Activated naive CD4-positive, alpha-beta T cell treated with anti-CD3 and anti-CD28 coated beads, Interleukin-2, amount 50 U/mL, for 24 hours (primary cell): ENCODE data around the gene TESPA1.
A peak's percentile ranks its signal among the peaks of the same experiment; 100 is the strongest.

ENCODE experiments used
- H3K27ac Mint-ChIP-seq: one replicate; pipeline ENCODE4 v1.8.0; 2021; ENCODE audit warnings: mild to moderate bottlenecking, mixed read lengths
- H3K27me3 Mint-ChIP-seq: one replicate; pipeline ENCODE4 v1.8.0; 2021; ENCODE audit warnings: mixed read lengths
- H3K36me3 Mint-ChIP-seq: one replicate; pipeline ENCODE4 v1.8.0; 2021; ENCODE audit warnings: mixed read lengths
- H3K4me1 Mint-ChIP-seq: one replicate; pipeline ENCODE4 v1.8.0; 2021; ENCODE audit warnings: mixed read lengths
- H3K4me3 Mint-ChIP-seq: one replicate; pipeline ENCODE4 v1.8.0; 2021; ENCODE audit warnings: mild to moderate bottlenecking, mixed read lengths
- H3K9me3 Mint-ChIP-seq: one replicate; pipeline ENCODE4 v1.8.0; 2021; ENCODE audit warnings: mixed read lengths

Gene TESPA1

DNA sequence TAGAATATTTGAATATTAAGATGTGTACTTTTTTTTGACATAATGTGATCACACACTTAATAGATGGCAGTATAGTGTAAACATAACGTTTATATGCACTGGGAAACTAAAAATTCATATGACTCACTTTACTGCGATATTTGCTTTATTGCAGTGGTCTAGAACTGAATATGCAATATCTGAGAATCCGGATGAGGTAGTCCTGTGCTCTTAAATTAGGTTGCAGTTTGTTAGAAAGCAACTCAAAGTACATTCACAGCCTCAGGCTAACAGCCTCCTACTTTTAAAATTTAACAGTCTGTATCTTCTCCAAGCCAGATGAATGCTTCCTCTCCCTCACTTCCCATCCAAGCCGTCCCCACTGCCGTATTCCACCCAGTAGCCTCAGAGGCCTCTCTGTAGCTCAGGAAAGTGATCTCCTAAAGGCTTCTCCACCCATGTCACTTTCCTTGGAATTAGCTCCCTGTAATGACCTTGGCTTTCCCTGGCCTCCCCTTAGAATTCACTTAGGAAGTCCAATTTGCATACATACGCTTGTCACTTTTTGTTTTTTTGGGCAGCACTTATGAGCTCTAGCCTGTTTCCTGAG is 43.7 kb downstream of the TESPA1 start:
- no peaks in the 10 kb centered on the region for H3K9me3 Mint-ChIP-seq
- no peak overlapping the region for H3K4me3 Mint-ChIP-seq
- peaks cover 26% of the 10 kb centered on the region for H3K4me1 Mint-ChIP-seq
- no peak overlapping the region for H3K27ac Mint-ChIP-seq
- no peaks in the 10 kb centered on the region for H3K27me3 Mint-ChIP-seq
- H3K36me3 Mint-ChIP-seq, result peaks cover 13% of the 10 kb centered on the region

DNA sequence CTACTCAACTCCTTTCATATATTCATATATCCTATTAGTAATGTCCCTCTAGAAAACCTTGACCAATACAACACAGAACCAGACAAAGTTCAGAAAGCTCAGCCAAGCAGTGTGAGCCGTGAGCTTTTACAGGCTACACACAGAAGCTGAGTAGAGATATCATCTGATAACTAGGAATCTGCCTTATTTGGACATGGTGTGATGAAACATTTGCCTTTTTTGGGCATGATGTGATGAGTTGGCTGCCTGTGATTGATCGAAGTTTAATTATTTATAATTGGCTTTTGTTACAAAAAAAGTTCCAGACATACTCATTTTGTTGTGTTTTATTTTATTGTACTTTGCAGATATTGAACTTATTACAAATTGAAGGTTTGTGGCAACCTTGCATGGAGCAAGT is 46.6 kb downstream of the TESPA1 start:
- peaks cover 15% of the 10 kb centered on the region for H3K36me3 Mint-ChIP-seq
- H3K27ac Mint-ChIP-seq, result no peak overlapping the region
- H3K4me3 Mint-ChIP-seq, result no peak overlapping the region
- peaks cover 53% of the 10 kb centered on the region for H3K4me1 Mint-ChIP-seq
- no peaks in the 10 kb centered on the region for H3K27me3 Mint-ChIP-seq
- H3K9me3 Mint-ChIP-seq, result no peaks in the 10 kb centered on the region

DNA sequence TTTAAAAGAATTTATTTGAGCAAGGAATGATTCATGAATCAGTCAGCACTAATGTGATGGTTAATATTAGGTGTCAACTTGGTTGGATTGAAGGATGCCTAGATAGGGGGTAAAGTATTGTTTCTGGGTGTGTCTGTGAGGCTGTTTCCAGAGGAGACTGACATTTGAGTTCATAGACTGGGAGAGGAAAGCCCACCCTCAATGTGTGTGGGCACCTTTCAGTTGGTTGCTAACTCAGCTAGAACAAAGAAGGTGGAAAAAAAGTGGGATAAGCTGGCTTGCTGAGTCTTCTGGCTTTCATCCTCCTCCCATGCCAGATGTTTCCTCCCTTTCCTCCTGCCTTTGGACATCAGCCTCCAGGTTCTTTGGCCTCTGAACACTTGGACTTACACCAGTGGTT is 47.2 kb downstream of the TESPA1 start:
- Mint-ChIP-seq H3K4me3 (no peak overlapping the region), H3K36me3 (peaks cover 13% of the 10 kb centered on the region), H3K27me3 (no peaks in the 10 kb centered on the region), H3K9me3 (no peaks in the 10 kb centered on the region), H3K27ac (peak overlapping the region; percentile 86), H3K4me1 (peaks cover 59% of the 10 kb centered on the region)

DNA sequence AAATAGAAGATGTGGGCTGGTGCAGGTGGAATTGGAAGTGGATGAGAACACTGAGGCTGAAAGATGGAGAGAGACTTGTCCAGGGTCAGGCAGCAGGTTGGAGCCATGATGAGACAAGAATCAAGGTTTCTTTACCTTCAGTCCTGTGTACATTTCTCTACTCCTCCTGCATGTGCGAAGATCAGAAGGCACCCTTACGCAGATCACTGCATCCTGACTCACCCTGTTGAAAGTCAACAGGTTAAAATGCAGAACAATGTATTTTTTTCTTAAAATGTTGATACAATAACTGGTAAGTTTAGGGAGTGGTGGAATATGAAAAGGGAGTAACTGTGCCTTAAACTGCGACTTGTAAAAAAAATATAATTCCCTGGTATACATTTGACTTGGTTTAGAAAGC is 47.8 kb downstream of the TESPA1 start:
- H3K4me1 Mint-ChIP-seq, result peaks cover 65% of the 10 kb centered on the region
- peak overlapping the region; percentile 98 for H3K27ac Mint-ChIP-seq
- H3K27me3 Mint-ChIP-seq, result no peaks in the 10 kb centered on the region
- peaks cover 16% of the 10 kb centered on the region for H3K36me3 Mint-ChIP-seq
- peak overlapping the region; percentile 72 for H3K4me3 Mint-ChIP-seq
- no peaks in the 10 kb centered on the region for H3K9me3 Mint-ChIP-seq

DNA sequence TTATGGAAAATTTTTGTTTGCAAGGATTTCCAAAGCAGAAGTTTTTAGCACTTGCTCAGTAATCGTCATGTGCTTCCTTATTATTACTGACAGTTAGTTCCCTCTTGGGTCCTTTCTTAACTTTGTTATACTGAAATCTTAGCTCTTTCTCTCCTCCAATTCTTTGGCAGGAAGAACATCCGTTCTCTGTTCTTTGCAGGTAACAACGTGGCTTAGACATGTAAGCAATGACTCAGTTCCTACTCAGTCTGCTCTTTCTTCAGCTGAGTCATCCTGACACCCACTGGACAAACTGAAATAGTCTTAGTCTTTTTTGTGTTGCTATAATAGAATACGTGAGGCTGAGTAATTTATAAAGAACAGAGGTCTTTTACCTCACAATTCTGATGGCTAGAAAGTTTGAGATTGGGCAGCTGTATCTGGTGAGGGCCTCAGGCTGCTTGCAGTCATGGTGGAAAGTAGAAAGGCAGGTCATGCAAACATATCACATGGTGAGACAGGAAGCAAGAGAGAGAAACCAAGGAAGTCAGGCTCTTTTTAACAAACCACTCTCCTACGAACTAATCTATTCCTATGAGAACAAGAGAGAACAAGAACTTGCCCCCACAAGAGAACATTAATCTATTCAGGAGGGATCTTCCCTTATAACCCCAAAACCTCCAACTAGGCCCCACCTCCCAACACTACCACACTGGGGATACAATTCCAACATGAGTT is 49.2 kb downstream of the TESPA1 start:
- H3K27ac Mint-ChIP-seq, result peak overlapping the region; percentile 98
- H3K36me3 Mint-ChIP-seq, result peaks cover 26% of the 10 kb centered on the region
- no peaks in the 10 kb centered on the region for H3K27me3 Mint-ChIP-seq
- peaks cover 70% of the 10 kb centered on the region for H3K4me1 Mint-ChIP-seq
- H3K4me3 Mint-ChIP-seq, result peak overlapping the region; percentile 72
- H3K9me3 Mint-ChIP-seq, result no peaks in the 10 kb centered on the region

DNA sequence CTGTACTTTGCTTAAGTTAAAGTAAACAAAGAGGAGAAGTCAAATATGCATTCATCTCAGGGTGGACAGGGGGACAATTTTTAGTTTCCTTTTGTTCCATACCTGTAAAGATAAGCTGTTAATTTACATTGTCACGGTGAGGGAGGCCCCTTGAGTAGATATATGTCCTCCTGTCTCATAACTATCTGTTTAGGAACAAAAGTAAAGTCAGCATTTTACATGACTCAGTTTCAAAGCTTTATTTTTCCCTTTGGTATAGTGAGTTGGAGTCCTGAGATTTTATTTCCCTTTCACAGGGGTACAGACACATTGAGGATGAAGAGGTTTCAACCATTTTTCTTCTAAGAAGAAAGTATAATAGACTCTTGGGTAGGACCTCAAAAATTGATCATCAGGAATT is 50.1 kb downstream of the TESPA1 start:
- Mint-ChIP-seq H3K4me3 (peak overlapping the region; percentile 24), H3K27me3 (no peaks in the 10 kb centered on the region), H3K4me1 (peaks cover 74% of the 10 kb centered on the region), H3K9me3 (peaks cover 6% of the 10 kb centered on the region), H3K36me3 (peaks cover 29% of the 10 kb centered on the region), H3K27ac (peak overlapping the region; percentile 98)

DNA sequence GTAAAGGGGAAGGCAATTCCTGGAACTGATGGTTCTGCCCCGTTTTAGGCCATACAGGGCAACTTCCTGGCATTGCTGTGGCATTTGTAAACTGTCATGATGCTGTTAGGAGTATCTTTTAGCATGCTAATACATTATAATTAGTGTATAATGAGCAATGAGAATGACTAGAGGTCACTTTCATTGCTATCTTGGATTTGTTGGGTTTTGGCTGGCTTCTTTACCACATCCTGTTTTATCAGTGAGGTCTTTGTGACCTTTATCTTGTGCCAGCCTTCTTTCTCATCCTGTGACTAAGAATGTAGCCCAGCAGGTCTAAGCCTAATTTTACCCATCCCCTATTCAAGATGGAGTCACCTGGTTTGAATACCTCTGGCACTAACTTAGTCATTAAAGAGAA is 51.2 kb downstream of the TESPA1 start:
- H3K4me1 Mint-ChIP-seq, result peaks cover 71% of the 10 kb centered on the region
- H3K27me3 Mint-ChIP-seq, result no peaks in the 10 kb centered on the region
- peaks cover 30% of the 10 kb centered on the region for H3K36me3 Mint-ChIP-seq
- peaks cover 9% of the 10 kb centered on the region for H3K9me3 Mint-ChIP-seq
- H3K4me3 Mint-ChIP-seq, result peak overlapping the region; percentile 27
- peak overlapping the region; percentile 98 for H3K27ac Mint-ChIP-seq

DNA sequence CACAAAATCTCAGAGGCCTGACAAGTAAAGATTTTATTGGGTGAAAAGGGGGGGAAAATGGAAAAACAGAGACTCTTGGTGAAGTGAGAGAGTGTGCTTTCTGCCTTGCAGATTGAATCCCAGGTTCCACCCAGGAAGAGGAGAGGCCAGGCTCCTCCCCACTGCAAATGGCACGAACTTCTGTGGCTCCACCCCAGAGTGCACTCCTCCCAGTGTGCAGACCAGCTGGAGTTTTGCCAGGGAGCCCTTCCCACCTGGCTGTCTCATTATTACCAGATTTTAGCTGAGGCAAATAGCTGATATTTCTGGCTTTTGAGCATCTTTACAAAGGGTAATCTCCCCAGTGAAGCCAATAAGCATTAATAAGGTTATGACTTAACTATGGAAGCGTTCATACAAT is 51.9 kb downstream of the TESPA1 start:
- peaks cover 27% of the 10 kb centered on the region for H3K36me3 Mint-ChIP-seq
- H3K4me1 Mint-ChIP-seq, result peaks cover 66% of the 10 kb centered on the region
- peaks cover 9% of the 10 kb centered on the region for H3K9me3 Mint-ChIP-seq
- H3K27me3 Mint-ChIP-seq, result no peaks in the 10 kb centered on the region
- H3K4me3 Mint-ChIP-seq, result peak overlapping the region; percentile 27
- peak overlapping the region; percentile 98 for H3K27ac Mint-ChIP-seq

DNA sequence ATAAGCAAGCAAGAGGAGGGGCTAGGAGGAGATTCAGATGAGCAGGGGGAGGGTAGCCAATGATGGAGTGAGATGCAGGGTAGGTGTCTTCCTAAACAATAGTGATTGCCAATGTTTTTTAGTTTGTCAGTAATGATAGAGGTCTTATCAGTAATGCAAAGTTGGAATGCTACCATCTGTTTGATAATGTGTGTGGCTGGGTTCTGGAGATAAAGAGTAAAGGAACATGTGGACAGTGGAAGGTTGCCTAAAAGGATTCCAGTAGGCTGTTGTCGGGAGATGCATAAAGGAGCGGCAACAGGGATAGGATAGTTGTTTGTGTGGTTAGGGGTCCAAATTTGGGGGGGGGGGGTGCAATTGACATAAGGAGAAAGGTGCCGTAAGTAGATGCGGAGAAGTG is 52.5 kb downstream of the TESPA1 start:
- Mint-ChIP-seq H3K4me3 (no peak overlapping the region), H3K9me3 (peaks cover 9% of the 10 kb centered on the region), H3K27me3 (no peaks in the 10 kb centered on the region), H3K4me1 (peaks cover 60% of the 10 kb centered on the region), H3K36me3 (peaks cover 30% of the 10 kb centered on the region), H3K27ac (peak overlapping the region; percentile 89)

DNA sequence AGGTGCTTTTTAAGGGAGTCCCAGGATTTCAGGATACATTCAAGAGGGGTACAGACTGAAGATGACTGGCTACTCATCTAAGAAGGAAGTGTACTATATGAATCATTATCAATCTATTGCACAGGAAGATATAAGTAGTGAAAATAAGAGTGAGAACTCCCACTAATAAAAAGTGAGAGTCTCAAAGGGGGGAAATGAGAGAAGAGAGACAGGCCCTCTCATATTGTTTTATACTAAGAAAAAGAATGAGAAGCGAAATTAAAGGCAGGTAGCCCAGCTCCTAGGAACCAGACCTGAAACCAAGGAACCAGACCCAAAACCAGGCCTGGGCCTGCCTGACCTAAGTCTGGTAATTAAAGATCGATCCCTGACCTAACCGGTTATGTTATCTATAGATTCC is 54.6 kb downstream of the TESPA1 start:
- Mint-ChIP-seq H3K27me3 (no peaks in the 10 kb centered on the region), H3K9me3 (peaks cover 9% of the 10 kb centered on the region), H3K4me3 (no peak overlapping the region), H3K4me1 (peaks cover 52% of the 10 kb centered on the region), H3K36me3 (peaks cover 31% of the 10 kb centered on the region), H3K27ac (no peak overlapping the region)

DNA sequence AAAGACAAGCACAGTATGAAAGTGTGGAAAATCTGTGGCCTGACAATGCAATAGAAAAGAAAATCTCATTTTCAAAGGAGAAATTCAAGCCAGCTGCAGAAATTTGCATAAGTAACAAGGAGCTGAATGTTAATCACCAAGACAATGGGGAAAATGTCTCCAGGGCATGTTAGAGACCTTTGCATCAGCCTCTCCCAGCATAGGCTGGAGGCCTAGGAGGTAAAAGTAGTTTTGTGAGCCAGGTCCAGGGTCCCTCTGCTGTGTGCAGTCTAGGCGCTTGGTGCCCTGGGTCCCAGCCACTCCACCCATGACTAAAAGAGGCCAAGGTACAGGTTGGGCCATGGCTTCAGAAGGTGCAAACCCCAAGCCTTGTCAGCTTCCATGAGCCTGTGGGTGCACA is 58.3 kb downstream of the TESPA1 start:
- H3K27ac Mint-ChIP-seq, result peak overlapping the region; percentile 37
- peaks cover 19% of the 10 kb centered on the region for H3K4me1 Mint-ChIP-seq
- peaks cover 9% of the 10 kb centered on the region for H3K9me3 Mint-ChIP-seq
- peaks cover 22% of the 10 kb centered on the region for H3K36me3 Mint-ChIP-seq
- no peak overlapping the region for H3K4me3 Mint-ChIP-seq
- H3K27me3 Mint-ChIP-seq, result no peaks in the 10 kb centered on the region

DNA sequence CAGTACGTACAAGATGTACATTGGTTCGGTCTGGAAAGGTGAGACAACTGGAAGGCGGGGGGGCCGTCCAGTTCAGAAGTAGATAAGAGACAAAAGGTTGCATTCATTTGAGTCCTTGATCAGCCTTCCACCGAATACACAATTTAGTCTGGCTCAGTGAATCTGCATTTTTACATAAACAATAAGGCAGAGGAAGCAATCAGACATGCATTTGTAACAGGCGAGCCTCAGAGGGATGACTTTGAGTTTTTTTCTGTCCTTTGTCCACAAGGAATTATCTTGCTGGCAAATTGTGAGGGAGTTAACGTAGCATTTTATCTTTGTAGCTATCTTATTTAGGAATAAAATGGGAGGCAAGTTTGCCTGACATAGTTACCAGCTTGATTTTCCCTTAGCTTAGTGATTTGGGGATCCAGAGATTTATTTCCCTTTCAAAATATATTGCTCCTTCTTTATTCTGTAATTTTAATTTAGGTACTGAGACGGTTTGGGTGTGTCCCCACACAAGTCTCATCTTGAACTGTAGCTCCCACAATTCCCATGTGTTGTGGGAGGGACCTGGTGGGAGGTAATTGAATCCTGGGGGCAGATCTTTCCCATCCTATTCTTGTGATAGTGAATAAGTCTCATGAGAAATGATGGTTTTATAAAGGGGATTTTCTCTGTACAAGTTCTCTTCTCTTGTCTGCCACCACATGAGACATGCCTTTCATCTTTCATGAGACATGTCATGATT is 59.4 kb downstream of the TESPA1 start:
- peaks cover 9% of the 10 kb centered on the region for H3K9me3 Mint-ChIP-seq

DNA sequence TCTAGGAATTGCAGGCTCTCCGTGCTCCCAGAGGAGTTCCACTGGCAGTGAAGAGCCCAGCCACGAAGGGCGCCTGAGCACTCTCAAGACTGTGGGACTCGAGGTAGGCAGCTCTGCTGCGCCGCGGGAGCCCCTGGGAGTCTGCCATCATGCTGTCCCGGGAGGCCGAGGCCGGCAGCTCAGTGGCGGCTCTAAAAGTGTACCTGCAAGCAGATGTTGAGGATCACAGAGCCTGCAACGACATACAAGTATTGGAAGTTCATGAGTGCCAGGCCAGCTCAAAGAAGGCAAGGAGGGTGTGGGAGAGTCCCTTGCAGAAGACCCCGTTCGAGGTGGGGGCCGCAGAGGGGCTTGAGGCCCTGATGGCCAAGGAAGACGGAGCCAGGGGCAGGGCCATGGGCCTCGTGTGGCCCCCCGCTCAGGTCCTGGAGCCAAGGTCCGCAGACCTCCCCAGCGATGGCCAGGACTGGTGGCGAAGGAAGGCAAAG is 67.5 kb downstream of the TESPA1 start:
- H3K36me3 Mint-ChIP-seq, result no peaks in the 10 kb centered on the region
- H3K4me3 Mint-ChIP-seq, result no peak overlapping the region
- H3K9me3 Mint-ChIP-seq, result no peaks in the 10 kb centered on the region
- no peak overlapping the region for H3K27ac Mint-ChIP-seq
- no peaks in the 10 kb centered on the region for H3K27me3 Mint-ChIP-seq
- H3K4me1 Mint-ChIP-seq, result no peaks in the 10 kb centered on the region

More for the DNA sequence above, 59.4 kb downstream of the TESPA1 start:
- Mint-ChIP-seq H3K27me3 (no peaks in the 10 kb centered on the region), H3K4me3 (no peak overlapping the region), H3K36me3 (peaks cover 14% of the 10 kb centered on the region), H3K27ac (peak overlapping the region; percentile 37), H3K4me1 (peaks cover 19% of the 10 kb centered on the region)
